ENCODE results near the gene GPC3.

DNA sequence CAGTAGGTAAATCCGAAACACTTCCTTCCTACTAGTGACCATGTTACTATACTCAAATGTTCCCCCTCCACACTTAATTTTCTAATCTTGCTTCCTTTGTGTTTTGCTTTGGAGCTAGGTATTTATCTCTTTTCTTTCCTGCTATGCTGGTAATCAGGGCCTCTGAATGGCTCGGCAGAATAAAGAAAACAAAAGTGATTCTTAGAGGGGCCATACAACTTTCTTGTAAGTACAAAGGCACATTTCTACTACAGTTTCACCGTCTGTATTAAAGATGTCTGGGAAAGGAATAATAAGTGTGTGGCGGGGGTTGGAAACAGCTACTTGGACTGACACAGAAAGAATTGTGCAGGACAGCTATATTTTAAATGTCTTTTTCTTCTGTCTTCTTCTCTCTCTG lies 50.3 kb downstream of the GPC3 start:
- TF ChIP-seq POLR2AphosphoS5 (IDR thresholded peaks at IDR 0.05; ENCODE audit: low read depth, low read length) (no peak), POLR2A (IDR thresholded peaks at IDR 0.05; ENCODE audit: low read depth, low read length) (no peak)
